Measurements from ENCODE around the gene ZNF485. TPM values are rescaled to one million over a fixed set of nuclear protein-coding genes. Genes with fewer than 3 reads are reported as not detected.
"Not testable (repeated sequence)": the region's sequence is repeated elsewhere in the genome, so short reads cannot be mapped to it uniquely, and the experiment has no call there.

ZNF485 gene
- total and polyA plus RNA-seq, 9 donors: 2.5 to 5.1 (median 3.2) TPM

- H3K36me3 ChIP-seq (ENCODE audit: control insufficient read depth, insufficient read depth, low read length); H3K27me3 ChIP-seq (ENCODE audit: control insufficient read depth, insufficient read depth, low read length); H3K9me3 ChIP-seq (replicated peaks; ENCODE audit: control insufficient read depth, low read depth, low read length); H3K4me1 ChIP-seq (ENCODE audit: control insufficient read depth, insufficient read depth, low read length); H3K27ac ChIP-seq (ENCODE audit: low read length); H3K4me3 ChIP-seq (ENCODE audit: low read length); DNase-seq: not testable (repeated sequence)
- no CpG with 5 or more reads among the region's 6 CpGs for WGBS (ENCODE audit: insufficient coverage)
These were observed 4.7 kb upstream of the ZNF485 start for GRCh38 chr10:43601576-43601975.

- peaks cover 6% of the 10 kb centered on the region for H3K4me1 ChIP-seq (ENCODE audit: control insufficient read depth, insufficient read depth, low read length)
- peak overlapping the region; percentile 66 for H3K4me3 ChIP-seq (ENCODE audit: low read length)
- no peak for DNase-seq
- no peaks in the 10 kb centered on the region for H3K9me3 ChIP-seq (replicated peaks; ENCODE audit: control insufficient read depth, low read depth, low read length)
- H3K27me3 ChIP-seq (ENCODE audit: control insufficient read depth, insufficient read depth, low read length): no peaks in the 10 kb centered on the region
- peaks cover 13% of the 10 kb centered on the region for H3K36me3 ChIP-seq (ENCODE audit: control insufficient read depth, insufficient read depth, low read length)
- H3K27ac ChIP-seq (ENCODE audit: low read length): no peak overlapping the region
- 52% methylated on average over 11 of the region's 12 CpGs for WGBS (ENCODE audit: insufficient coverage)
These were observed 352 bp upstream of the ZNF485 start for GRCh38 chr10:43605850-43606322.

GRCh38 chr10:43607199-43607573 is 948 bp downstream of the ZNF485 start:
- Histone ChIP-seq H3K27me3 (ENCODE audit: control insufficient read depth, insufficient read depth, low read length) (no peaks in the 10 kb centered on the region), H3K4me1 (ENCODE audit: control insufficient read depth, insufficient read depth, low read length) (peaks cover 6% of the 10 kb centered on the region), H3K36me3 (ENCODE audit: control insufficient read depth, insufficient read depth, low read length) (peaks cover 13% of the 10 kb centered on the region), H3K27ac (ENCODE audit: low read length) (no peak overlapping the region), H3K9me3 (replicated peaks; ENCODE audit: control insufficient read depth, low read depth, low read length) (no peaks in the 10 kb centered on the region), H3K4me3 (ENCODE audit: low read length) (peak overlapping the region; percentile 66)
- 75% methylated on average over 8 of the region's 10 CpGs for WGBS (ENCODE audit: insufficient coverage)
- DNase-seq: no peak

- H3K27ac ChIP-seq (ENCODE audit: low read length): no peak overlapping the region
- peaks cover 6% of the 10 kb centered on the region for H3K4me1 ChIP-seq (ENCODE audit: control insufficient read depth, insufficient read depth, low read length)
- no peak for DNase-seq
- no peaks in the 10 kb centered on the region for H3K27me3 ChIP-seq (ENCODE audit: control insufficient read depth, insufficient read depth, low read length)
- H3K4me3 ChIP-seq (ENCODE audit: low read length): no peak overlapping the region
- peaks cover 22% of the 10 kb centered on the region for H3K36me3 ChIP-seq (ENCODE audit: control insufficient read depth, insufficient read depth, low read length)
- no peaks in the 10 kb centered on the region for H3K9me3 ChIP-seq (replicated peaks; ENCODE audit: control insufficient read depth, low read depth, low read length)
These were observed 4.4 kb downstream of the ZNF485 start for GRCh38 chr10:43610636-43611035.

- no peak overlapping the region for H3K4me3 ChIP-seq (ENCODE audit: low read length)
- DNase-seq: no peak
- no peak overlapping the region for H3K27ac ChIP-seq (ENCODE audit: low read length)
- H3K27me3 ChIP-seq (ENCODE audit: control insufficient read depth, insufficient read depth, low read length): no peaks in the 10 kb centered on the region
- peaks cover 20% of the 10 kb centered on the region for H3K9me3 ChIP-seq (replicated peaks; ENCODE audit: control insufficient read depth, low read depth, low read length)
- H3K4me1 ChIP-seq (ENCODE audit: control insufficient read depth, insufficient read depth, low read length): no peaks in the 10 kb centered on the region
- H3K36me3 ChIP-seq (ENCODE audit: control insufficient read depth, insufficient read depth, low read length): peaks cover 15% of the 10 kb centered on the region
- 100% methylated on average over 2 of the region's 6 CpGs for WGBS (ENCODE audit: insufficient coverage)
These were observed 10.6 kb downstream of the ZNF485 start for GRCh38 chr10:43616697-43617370.

GRCh38 chr10:43619368-43619767 is 13.1 kb downstream of the ZNF485 start:
- H3K36me3 ChIP-seq (ENCODE audit: control insufficient read depth, insufficient read depth, low read length): peaks cover 9% of the 10 kb centered on the region
- peaks cover 20% of the 10 kb centered on the region for H3K9me3 ChIP-seq (replicated peaks; ENCODE audit: control insufficient read depth, low read depth, low read length)
- DNase-seq: no peak
- H3K4me3 ChIP-seq (ENCODE audit: low read length): no peak overlapping the region
- no peak overlapping the region for H3K27ac ChIP-seq (ENCODE audit: low read length)
- no peaks in the 10 kb centered on the region for H3K27me3 ChIP-seq (ENCODE audit: control insufficient read depth, insufficient read depth, low read length)
- no CpG with 5 or more reads among the region's 2 CpGs for WGBS (ENCODE audit: insufficient coverage)
- no peaks in the 10 kb centered on the region for H3K4me1 ChIP-seq (ENCODE audit: control insufficient read depth, insufficient read depth, low read length)

- Histone ChIP-seq H3K27me3 (ENCODE audit: control insufficient read depth, insufficient read depth, low read length) (no peaks in the 10 kb centered on the region), H3K4me1 (ENCODE audit: control insufficient read depth, insufficient read depth, low read length) (no peaks in the 10 kb centered on the region), H3K4me3 (ENCODE audit: low read length) (no peak overlapping the region), H3K9me3 (replicated peaks; ENCODE audit: control insufficient read depth, low read depth, low read length) (peaks cover 8% of the 10 kb centered on the region), H3K27ac (ENCODE audit: low read length) (no peak overlapping the region), H3K36me3 (ENCODE audit: control insufficient read depth, insufficient read depth, low read length) (no peaks in the 10 kb centered on the region)
- 51% methylated on average over 2 of the region's 2 CpGs for WGBS (ENCODE audit: insufficient coverage)
- DNase-seq: no peak
These were observed 15.8 kb downstream of the ZNF485 start for GRCh38 chr10:43622038-43622437.

- DNase-seq: peak; percentile 7
- Histone ChIP-seq H3K4me1 (ENCODE audit: control insufficient read depth, insufficient read depth, low read length) (no peaks in the 10 kb centered on the region), H3K27ac (ENCODE audit: low read length) (no peak overlapping the region), H3K36me3 (ENCODE audit: control insufficient read depth, insufficient read depth, low read length) (no peaks in the 10 kb centered on the region), H3K4me3 (ENCODE audit: low read length) (no peak overlapping the region), H3K27me3 (ENCODE audit: control insufficient read depth, insufficient read depth, low read length) (no peaks in the 10 kb centered on the region), H3K9me3 (replicated peaks; ENCODE audit: control insufficient read depth, low read depth, low read length) (peaks cover 2% of the 10 kb centered on the region)
- WGBS (ENCODE audit: insufficient coverage): no CpG with 5 or more reads among the region's 3 CpGs
These were observed 17.1 kb downstream of the ZNF485 start for GRCh38 chr10:43623351-43623750.

- Histone ChIP-seq H3K27ac (ENCODE audit: low read length) (no peak overlapping the region), H3K4me1 (ENCODE audit: control insufficient read depth, insufficient read depth, low read length) (no peaks in the 10 kb centered on the region), H3K4me3 (ENCODE audit: low read length) (no peak overlapping the region), H3K27me3 (ENCODE audit: control insufficient read depth, insufficient read depth, low read length) (no peaks in the 10 kb centered on the region), H3K36me3 (ENCODE audit: control insufficient read depth, insufficient read depth, low read length) (no peaks in the 10 kb centered on the region), H3K9me3 (replicated peaks; ENCODE audit: control insufficient read depth, low read depth, low read length) (no peaks in the 10 kb centered on the region)
- WGBS (ENCODE audit: insufficient coverage): 54% methylated on average over 1 of the region's 1 CpG
- DNase-seq: no peak
These were observed 21.7 kb downstream of the ZNF485 start for GRCh38 chr10:43627942-43628341.

GRCh38 chr10:43628956-43629355 is 22.7 kb downstream of the ZNF485 start:
- WGBS (ENCODE audit: insufficient coverage): 63% methylated on average over 1 of the region's 4 CpGs
- Histone ChIP-seq H3K27me3 (ENCODE audit: control insufficient read depth, insufficient read depth, low read length) (no peaks in the 10 kb centered on the region), H3K4me1 (ENCODE audit: control insufficient read depth, insufficient read depth, low read length) (no peaks in the 10 kb centered on the region), H3K36me3 (ENCODE audit: control insufficient read depth, insufficient read depth, low read length) (no peaks in the 10 kb centered on the region), H3K9me3 (replicated peaks; ENCODE audit: control insufficient read depth, low read depth, low read length) (no peaks in the 10 kb centered on the region), H3K27ac (ENCODE audit: low read length) (no peak overlapping the region), H3K4me3 (ENCODE audit: low read length) (no peak overlapping the region)
- DNase-seq: no peak

GRCh38 chr10:43635816-43636215 is 29.6 kb downstream of the ZNF485 start:
- H3K36me3 ChIP-seq (ENCODE audit: control insufficient read depth, insufficient read depth, low read length); DNase-seq; H3K27me3 ChIP-seq (ENCODE audit: control insufficient read depth, insufficient read depth, low read length); H3K27ac ChIP-seq (ENCODE audit: low read length); H3K4me3 ChIP-seq (ENCODE audit: low read length); H3K4me1 ChIP-seq (ENCODE audit: control insufficient read depth, insufficient read depth, low read length); H3K9me3 ChIP-seq (replicated peaks; ENCODE audit: control insufficient read depth, low read depth, low read length): not testable (repeated sequence)
- 57% methylated on average over 1 of the region's 1 CpG for WGBS (ENCODE audit: insufficient coverage)

All from muscle of leg (tissue), 11 donors.